Kidney epithelial cell (primary cell): ENCODE measurements around the gene GATA1. TPM values are rescaled to one million over a fixed set of nuclear protein-coding genes. Genes with fewer than 3 reads are reported as not detected.

Source experiments
- DNase-seq: peaks from one replicate; pipeline ENCODE4 v3.0.0-alpha.2; 2010; ENCODE audit warnings: low read depth
- H3K27me3 ChIP-seq: 2 replicates; pipeline ENCODE4 v1.6.0; 2011; ENCODE audit warnings: low read length; ENCODE audit not compliant: control insufficient read depth, insufficient read depth
- H3K36me3 ChIP-seq: 2 replicates; pipeline ENCODE4 v1.5.1; 2011; ENCODE audit warnings: low read length; ENCODE audit not compliant: control insufficient read depth, insufficient read depth
- H3K4me3 ChIP-seq: 2 replicates; pipeline ENCODE4 v1.5.1; 2011; ENCODE audit warnings: low read depth, mild to moderate bottlenecking, control low read depth, low read length
- CTCF ChIP-seq: IDR thresholded peaks from 2 replicates; pipeline ENCODE4 v1.5.1; 2011; ENCODE audit warnings: mild to moderate bottlenecking, moderate library complexity, low read length, control low read depth, inconsistent platforms; ENCODE audit not compliant: insufficient read depth, poor library complexity, severe bottlenecking
- total RNA-seq: library from RNA; depleted of rRNA; stranded (reverse); fragments of >200 nt; gene quantifications from 2 replicates; pipeline ENCODE4 v1.2.3, GENCODE V29; 2015

The GATA1 gene
- total RNA-seq, 1 donor from 2014 or later: not detected

DNA sequence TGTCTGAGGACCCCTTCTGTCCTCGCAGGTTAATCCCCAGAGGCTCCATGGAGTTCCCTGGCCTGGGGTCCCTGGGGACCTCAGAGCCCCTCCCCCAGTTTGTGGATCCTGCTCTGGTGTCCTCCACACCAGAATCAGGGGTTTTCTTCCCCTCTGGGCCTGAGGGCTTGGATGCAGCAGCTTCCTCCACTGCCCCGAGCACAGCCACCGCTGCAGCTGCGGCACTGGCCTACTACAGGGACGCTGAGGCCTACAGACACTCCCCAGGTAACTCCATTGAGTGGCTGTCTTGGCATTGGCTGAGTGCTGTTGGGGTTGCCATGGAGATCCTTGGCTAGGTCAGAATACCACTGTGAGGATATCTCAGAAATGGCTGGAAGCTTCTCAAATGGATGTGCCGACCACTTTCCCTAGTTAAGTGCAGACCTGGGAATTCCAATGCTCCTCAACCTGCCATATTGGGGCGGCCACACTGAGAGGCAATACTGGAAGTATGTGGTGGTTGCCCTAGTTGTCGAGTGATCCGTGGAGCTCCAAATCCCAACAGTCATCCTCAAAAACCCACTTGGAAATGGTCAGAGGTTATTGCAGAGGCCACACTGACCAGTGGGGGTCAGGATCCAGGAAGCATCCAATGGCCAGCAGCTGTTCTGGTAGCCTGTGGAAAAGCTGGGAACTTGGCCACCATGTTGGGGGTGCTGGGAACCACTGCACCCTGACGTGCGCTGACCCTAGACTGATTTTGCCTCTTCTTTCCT is 4.9 kb downstream of the GATA1 start:
- TF ChIP-seq CTCF: no peak

DNA sequence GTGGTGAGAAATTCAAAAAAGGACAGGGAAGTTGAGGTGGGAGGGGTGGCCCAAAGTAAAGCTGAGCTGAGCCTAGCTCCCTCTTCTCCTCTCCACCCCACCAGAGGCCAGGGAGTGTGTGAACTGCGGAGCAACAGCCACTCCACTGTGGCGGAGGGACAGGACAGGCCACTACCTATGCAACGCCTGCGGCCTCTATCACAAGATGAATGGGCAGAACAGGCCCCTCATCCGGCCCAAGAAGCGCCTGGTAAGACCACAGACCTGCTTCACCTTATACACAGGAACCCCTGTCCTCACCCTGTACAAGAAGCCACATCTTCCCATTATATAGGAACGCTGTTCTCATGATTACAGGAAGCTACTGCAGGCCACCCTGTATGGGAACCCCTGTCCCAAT is 5.8 kb downstream of the GATA1 start:
- Histone ChIP-seq H3K36me3 (no peaks in the 10 kb centered on the region), H3K4me3 (no peak overlapping the region), H3K27me3 (no peaks in the 10 kb centered on the region)
- DNase-seq: no peak
- no peak for TF ChIP-seq CTCF

More for the DNA sequence above, 4.9 kb downstream of the GATA1 start:
- Histone ChIP-seq H3K36me3 (no peaks in the 10 kb centered on the region), H3K27me3 (no peaks in the 10 kb centered on the region), H3K4me3 (no peak overlapping the region)
- no peak for DNase-seq

DNA sequence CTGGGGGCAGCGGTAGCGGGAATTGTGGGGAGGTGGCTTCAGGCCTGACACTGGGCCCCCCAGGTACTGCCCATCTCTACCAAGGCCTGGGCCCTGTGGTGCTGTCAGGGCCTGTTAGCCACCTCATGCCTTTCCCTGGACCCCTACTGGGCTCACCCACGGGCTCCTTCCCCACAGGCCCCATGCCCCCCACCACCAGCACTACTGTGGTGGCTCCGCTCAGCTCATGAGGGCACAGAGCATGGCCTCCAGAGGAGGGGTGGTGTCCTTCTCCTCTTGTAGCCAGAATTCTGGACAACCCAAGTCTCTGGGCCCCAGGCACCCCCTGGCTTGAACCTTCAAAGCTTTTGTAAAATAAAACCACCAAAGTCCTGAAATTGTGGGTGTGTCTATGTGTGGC is 7.5 kb downstream of the GATA1 start:
- Histone ChIP-seq H3K36me3 (no peaks in the 10 kb centered on the region), H3K27me3 (no peaks in the 10 kb centered on the region), H3K4me3 (no peak overlapping the region)
- DNase-seq: no peak
- TF ChIP-seq CTCF: no peak

GRCh38 chrX:48794340-48794910 is 8.0 kb downstream of the GATA1 start:
- TF ChIP-seq CTCF: no peak
- H3K4me3 ChIP-seq: no peak overlapping the region
- DNase-seq: no peak
- no peaks in the 10 kb centered on the region for H3K27me3 ChIP-seq
- no peaks in the 10 kb centered on the region for H3K36me3 ChIP-seq

GRCh38 chrX:48794911-48795515 is 8.6 kb downstream of the GATA1 start:
- H3K4me3 ChIP-seq: no peak overlapping the region
- no peak for TF ChIP-seq CTCF
- no peaks in the 10 kb centered on the region for H3K27me3 ChIP-seq
- DNase-seq: no peak
- H3K36me3 ChIP-seq: no peaks in the 10 kb centered on the region
